HEK293T (cell line): ENCODE results near the gene TPO.

Source experiments
- ELF4 ChIP-seq: fragments of 450-650 bp; IDR thresholded peaks from 2 replicates; pipeline ENCODE4 v1.6.1; 2017; ENCODE audit warnings: antibody characterized with exemption
- FOXM1 ChIP-seq: fragments of 450-650 bp; IDR thresholded peaks from 2 replicates; pipeline ENCODE4 v1.6.1; 2017; ENCODE audit warnings: mild to moderate bottlenecking, borderline replicate concordance
- LEF1 ChIP-seq: fragments of 450-650 bp; IDR thresholded peaks from 2 replicates; pipeline ENCODE4 v1.6.1; 2017; ENCODE audit warnings: mild to moderate bottlenecking, borderline replicate concordance
- NFRKB ChIP-seq: fragments of 450-650 bp; IDR thresholded peaks from 2 replicates; pipeline ENCODE4 v1.6.1; 2016; ENCODE audit warnings: mild to moderate bottlenecking, moderate library complexity
- SP1 ChIP-seq: fragments of 450-650 bp; IDR thresholded peaks from 2 replicates; pipeline ENCODE4 v1.6.1; 2017
- TARDBP ChIP-seq: fragments of 450-650 bp; IDR thresholded peaks from 2 replicates; pipeline ENCODE4 v1.6.1; 2016
- TF ChIP-seq, protein P1 (sequence below): fragments of 450-650 bp; IDR thresholded peaks from 2 replicates; pipeline ENCODE4 v1.6.1; 2016

DNA sequence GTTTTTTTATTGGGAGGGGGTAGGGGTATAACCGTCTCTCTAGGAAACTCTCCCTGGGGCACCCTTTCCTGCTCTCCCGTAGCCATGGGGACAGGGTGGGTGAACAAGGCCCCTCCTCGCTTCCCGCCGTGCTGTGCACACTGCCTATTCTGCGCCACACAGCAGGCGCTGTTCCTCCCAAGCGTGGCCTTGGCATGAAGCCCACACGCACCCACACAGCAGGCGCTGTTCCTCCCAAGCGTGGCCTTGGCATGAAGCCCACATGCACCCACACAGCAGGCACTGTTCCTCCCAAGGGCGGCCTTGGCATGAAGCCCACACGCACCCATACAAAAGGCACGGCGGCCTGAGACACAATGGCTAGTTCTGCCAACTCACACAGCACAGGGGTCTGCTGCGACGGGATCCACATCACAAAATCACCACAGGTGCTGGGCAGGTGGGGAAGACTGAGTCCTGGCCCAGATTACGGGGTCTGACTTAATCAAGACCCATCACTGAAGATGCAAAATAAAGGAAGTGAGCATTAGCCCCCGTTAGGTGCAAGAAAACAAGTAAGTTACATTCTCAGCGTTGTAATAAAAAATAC is 46.6 kb upstream of the TPO start:
- TF ChIP-seq ELF4 (no peak), TARDBP (no peak), SP1 (no peak), NFRKB (no peak), LEF1 (no peak), FOXM1 (no peak)
- TF ChIP-seq, protein P1, sequence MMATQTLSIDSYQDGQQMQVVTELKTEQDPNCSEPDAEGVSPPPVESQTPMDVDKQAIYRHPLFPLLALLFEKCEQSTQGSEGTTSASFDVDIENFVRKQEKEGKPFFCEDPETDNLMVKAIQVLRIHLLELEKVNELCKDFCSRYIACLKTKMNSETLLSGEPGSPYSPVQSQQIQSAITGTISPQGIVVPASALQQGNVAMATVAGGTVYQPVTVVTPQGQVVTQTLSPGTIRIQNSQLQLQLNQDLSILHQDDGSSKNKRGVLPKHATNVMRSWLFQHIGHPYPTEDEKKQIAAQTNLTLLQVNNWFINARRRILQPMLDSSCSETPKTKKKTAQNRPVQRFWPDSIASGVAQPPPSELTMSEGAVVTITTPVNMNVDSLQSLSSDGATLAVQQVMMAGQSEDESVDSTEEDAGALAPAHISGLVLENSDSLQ, result no peak
